ENCODE results near the gene CAMK2N2.

Gene CAMK2N2

DNA sequence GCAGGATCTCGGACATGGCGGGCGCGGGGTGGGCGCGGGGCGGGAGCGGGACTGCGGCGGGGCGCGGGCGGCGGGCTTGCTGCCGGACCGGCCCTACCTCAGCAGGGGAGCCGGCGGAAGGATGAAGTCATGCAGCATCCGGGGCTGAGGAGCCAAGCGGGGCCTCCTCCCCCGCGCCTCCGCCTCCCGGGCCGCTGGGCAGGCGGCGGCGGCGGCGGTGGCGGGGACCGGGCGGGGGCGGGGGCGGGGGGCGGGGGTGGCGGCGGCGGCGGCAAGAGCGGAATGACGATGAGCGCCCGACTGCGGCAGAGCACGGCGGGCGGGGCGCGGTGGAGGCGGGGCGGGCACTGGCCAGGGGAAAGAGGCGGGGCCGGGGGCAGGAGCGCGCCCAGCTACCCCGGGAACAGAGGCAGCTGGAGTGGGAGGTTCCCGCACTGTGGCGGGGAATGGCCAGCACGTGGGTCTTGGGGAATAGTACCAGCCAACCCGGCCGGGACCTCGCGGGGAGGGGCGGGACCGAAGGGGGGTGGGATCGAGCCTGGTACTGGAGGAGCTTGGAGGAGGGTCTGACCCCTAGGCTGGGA is at the start of gene CAMK2N2:
Gene CAMK2N2 (minus strand): TSS at position 284 of the 584 bp plus-strand sequence. CDS start 268 bp downstream, at position 16.
- DNase-seq (ENCODE audit: low read depth in 2 of 2), result no peak

DNA sequence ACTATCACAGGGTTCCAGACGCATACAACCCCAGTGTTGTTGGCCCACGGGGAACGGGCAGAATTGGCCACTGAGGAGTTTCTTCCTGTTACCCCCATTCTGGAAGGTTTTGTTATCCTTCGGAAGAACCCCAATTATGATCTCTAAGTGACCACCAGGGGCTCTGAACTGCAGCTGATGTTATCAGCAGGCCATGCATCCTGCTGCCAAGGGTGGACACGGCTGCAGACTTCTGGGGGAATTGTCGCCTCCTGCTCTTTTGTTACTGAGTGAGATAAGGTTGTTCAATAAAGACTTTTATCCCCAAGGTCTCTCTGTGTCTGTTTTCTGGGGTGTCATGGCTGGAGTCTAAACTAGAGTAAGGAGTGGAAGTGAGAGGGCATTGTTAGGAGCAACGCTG is 47.4 kb upstream of the CAMK2N2 start:
- no peak for DNase-seq (ENCODE audit: low read depth in 2 of 2)

DNA sequence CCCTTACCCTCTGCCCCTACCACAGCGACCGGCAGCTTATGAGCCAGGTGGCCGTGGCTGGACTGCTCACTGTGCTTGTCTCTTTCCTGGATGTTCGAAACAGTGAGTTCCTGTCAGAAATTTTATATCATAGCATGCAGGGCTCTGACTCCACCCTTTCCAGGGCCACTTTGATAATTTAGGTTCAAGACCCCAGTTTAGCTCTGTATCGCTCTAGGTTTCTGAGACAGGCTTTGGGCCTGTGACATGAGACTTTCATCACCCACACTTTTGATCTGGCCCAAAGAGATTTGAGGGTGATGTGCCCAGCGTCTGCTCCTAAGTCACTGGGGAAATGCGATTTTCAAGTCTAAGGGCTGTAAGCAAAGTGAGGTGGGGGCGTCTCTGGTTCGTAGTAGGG is 46.6 kb upstream of the CAMK2N2 start:
- no peak for DNase-seq (ENCODE audit: low read depth in 2 of 2)

DNA sequence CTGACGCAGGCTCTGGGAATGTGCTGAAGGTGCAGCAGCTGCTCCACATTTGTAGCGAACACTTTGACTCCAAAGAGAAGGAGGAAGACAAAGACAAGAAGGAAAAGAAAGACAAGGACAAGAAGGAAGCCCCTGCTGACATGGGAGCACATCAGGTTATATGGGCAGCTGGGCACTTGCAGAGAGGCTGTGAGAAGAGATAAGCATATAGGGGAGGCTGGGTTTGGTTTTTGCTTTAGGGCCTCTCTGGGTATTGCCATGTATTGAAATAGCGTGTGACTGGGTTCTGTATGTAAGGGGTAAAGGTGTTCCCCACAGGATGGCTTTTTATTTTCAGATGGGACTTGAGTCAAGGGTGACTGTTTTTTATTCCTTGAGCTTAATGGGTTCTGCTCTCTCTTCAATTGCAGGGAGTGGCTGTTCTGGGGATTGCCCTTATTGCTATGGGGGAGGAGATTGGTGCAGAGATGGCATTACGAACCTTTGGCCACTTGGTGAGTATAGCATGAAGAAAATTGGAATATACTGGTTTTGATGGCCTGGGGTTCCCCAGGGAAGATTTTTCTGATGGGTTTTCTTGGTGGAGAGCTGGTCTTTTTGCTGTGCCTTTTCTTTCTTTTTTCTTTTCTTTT is 45.1 kb upstream of the CAMK2N2 start:
- no peak for DNase-seq (ENCODE audit: low read depth in 2 of 2)

DNA sequence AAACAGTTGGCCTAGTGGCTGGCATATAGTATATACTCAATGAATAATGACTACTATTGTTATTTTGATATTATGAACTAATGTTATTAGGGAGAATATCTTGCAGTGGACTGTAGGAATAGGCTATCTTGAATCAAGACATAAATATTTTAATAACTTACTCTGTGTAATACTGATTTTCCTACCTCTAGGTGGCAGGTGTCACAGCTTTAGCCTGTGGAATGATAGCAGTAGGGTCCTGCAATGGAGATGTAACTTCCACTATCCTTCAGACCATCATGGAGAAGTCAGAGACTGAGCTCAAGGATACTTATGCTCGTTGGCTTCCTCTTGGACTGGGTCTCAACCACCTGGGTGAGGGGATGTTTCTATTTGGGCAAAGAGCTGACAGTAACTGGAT is 44.2 kb upstream of the CAMK2N2 start:
- DNase-seq (ENCODE audit: low read depth in 2 of 2), result no peak

DNA sequence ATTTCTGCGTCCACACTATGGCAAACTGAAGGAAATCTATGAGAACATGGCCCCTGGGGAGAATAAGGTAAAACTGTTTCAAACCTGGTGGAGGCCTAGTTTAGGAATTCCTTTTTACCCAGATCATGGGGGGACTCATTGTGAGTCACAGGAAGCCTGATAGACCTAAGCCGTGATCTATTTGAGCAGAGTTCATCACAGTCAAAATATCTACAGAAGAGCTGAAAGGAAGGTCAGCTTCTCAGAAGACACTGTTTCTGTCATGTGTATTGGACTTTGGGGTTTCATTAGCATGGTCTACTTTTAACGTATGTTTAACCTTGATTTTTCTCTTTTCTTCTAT is 39.0 kb upstream of the CAMK2N2 start:
- DNase-seq (ENCODE audit: low read depth in 2 of 2), result no peak

DNA sequence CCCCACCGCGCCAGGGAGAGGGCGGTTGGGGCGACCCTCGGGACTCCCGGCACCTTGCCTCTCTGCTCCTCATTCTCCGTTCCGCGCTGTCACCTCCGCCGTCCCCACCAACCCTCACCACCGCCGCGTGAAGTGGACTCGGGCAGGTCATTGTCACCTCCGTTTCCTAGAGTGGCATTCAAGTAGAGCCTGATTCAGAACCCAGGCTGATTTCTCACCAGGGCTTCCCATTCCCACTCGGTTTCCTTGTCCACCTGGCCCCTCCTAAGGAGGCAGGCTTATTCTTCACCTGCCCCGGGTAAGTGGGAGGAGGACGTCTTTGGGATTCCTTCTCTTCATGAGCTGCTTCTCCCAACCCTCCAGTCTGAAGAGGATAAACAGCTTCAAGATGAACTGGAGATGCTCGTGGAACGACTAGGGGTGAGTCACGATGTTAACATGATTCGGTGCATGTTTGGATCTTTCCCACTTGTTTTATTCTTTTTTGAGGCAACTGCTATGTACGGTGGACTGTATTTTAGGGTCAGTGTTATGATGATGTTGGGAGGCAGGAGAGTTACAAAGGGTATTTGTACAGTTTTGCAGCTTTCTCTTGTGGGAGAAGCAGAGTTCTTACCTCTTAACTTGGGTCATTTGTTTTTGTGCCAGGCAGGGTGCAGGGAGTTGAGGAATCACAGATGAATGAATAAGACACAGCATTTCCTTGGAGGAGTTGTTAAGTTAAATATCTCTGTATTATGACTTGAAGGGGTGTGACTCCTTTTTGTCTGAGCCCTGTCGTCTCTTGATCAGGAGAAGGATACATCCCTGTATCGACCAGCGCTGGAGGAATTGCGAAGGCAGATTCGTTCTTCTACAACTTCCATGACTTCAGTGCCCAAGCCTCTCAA is 38.4 kb upstream of the CAMK2N2 start:
- no peak for DNase-seq (ENCODE audit: low read depth in 2 of 2)

DNA sequence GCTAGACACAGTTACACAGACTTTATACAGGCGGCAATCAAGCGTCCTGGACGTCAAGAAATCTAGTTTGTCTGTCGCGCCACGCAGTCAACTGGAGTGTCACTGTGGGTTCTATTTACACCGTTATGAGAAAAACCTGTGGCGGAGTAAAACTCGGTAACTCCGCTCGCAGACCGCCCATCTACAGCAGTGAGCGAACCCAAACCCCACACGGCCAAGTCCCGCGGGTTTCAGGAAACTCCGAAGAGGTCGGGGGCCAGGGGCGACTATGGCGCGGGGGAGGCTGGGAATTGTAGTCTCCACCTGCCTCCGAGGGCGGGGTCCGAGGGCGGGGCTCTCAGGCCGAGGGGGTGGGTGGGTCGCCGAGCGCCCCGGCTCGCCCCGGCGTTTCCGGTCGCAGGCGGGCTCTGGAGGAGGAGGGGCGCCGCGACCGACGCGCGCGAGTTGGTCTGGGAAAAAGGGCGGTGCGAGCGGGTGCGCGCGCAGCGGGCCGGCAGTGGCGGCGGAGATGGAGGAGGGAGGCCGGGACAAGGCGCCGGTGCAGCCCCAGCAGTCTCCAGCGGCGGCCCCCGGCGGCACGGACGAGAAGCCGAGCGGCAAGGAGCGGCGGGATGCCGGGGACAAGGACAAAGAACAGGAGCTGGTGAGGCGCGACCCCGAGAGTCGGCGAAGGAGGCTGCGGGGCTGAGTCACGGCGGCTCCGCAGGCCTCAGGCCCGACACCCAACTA is 37.6 kb upstream of the CAMK2N2 start, which contains the start of gene PSMD2:
Gene PSMD2 (plus strand): TSS at position 483 of the 729 bp plus-strand sequence. CDS start 26 bp downstream, at position 509.
- peak; percentile 97 to 98 for DNase-seq (ENCODE audit: low read depth in 2 of 2)

DNA sequence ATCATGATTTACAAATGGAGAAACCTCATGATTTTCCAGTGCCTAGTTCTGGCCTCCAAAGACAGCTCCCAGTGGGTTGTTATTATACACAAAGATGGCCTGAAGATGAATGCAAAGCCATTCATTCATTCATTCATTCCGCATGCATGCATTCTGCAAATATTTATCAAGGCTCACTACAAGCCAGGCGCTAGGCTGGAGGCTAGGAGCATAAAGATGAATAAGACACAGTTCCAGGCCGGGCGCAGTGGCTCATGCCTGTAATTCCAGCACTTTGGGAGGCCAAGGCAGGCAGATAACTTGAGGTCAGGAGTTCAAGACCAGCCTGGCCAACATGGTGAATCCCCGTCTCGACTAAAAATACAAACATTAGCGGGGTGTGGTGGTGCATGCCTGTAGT is 35.3 kb upstream of the CAMK2N2 start:
- no peak for DNase-seq (ENCODE audit: low read depth in 2 of 2)

DNA sequence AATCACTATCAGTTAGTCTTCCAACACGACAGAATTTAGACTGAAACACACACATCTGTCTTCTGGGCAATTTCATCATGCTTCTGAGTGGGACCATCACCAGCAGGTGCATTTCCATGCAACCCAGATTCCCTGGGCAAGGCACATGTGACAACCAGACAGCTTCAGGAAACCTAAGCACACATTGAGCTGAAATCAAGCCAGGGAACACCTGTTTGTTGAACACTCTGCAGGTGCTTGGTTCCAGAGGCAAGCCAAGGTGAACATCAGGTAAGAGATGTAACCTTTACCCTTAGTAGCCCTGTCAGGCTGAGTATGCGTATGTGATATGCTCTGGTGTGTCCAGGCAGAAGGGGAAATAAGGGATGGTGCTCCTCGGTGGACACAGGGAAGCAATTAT is 34.4 kb upstream of the CAMK2N2 start:
- DNase-seq (ENCODE audit: low read depth in 2 of 2), result no peak

DNA sequence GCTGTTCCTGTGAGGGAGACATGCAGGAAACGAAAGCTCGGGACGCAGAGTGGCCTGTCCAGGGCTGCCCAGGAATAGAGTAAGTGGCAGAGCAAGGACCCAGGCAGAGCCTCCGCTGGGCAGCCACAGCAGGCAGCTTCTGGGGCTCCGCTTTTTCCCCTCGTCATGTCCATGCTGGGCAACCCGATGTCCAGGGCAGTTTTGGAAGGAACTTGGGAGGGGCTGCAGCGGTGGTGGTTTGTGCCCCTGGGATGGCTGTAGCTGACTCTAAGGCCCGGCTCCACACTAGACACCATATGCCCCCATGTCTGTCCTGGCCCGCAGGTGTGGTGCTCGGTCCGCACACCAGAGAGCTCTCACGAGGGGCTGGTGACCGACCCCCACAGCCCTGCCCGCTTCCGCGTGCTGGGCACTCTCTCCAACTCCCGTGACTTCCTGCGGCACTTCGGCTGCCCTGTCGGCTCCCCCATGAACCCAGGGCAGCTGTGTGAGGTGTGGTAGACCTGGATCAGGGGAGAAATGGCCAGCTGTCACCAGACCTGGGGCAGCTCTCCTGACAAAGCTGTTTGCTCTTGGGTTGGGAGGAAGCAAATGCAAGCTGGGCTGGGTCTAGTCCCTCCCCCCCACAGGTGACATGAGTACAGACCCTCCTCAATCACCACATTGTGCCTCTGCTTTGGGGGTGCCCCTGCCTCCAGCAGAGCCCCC is 30.5 kb upstream of the CAMK2N2 start:
- no peak for DNase-seq (ENCODE audit: low read depth in 2 of 2)

DNA sequence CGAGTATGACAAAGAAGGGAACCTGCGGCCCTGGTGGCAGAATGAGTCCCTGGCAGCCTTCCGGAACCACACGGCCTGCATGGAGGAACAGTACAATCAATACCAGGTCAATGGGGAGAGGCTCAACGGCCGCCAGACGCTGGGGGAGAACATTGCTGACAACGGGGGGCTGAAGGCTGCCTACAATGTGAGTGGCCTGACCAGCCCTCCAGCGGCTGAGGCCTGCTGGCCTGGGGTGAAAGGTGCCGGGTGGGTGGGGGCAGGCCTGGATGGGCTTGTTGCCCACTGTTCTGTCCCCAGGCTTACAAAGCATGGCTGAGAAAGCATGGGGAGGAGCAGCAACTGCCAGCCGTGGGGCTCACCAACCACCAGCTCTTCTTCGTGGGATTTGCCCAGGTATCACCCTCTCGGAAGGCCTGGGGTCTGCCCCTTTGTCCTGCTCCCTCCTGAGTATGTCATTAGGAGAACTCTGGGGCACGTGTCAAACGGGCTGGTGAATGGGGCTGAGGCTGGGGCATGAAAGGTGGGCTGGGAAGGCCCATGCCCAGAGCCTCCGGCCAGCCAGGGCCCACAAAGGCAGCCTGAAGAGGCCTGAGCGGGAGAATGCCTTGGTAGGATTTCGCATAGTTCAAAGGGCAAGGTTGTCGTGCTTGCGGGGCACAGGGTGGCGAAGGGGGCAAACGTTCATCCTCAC is 29.8 kb upstream of the CAMK2N2 start:
- no peak for DNase-seq (ENCODE audit: low read depth in 2 of 2)

DNA sequence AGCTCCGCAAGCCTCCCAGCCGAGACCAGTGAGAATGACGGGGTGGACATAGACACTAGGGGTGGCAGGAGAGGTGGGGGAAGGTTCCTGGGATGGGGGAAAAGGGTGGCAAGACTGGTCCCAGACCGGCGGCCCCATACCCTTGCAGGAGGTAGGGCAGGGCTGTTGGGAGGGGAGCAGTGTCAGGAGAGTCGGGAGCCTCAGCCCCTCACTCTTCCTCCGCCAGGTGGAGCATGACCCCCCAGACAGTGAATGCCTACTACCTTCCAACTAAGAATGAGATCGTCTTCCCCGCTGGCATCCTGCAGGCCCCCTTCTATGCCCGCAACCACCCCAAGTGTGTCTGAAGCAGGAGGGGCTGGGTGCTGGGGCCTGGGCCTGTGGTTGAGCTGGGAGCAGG is 29.0 kb upstream of the CAMK2N2 start:
- no peak for DNase-seq (ENCODE audit: low read depth in 2 of 2)

DNA sequence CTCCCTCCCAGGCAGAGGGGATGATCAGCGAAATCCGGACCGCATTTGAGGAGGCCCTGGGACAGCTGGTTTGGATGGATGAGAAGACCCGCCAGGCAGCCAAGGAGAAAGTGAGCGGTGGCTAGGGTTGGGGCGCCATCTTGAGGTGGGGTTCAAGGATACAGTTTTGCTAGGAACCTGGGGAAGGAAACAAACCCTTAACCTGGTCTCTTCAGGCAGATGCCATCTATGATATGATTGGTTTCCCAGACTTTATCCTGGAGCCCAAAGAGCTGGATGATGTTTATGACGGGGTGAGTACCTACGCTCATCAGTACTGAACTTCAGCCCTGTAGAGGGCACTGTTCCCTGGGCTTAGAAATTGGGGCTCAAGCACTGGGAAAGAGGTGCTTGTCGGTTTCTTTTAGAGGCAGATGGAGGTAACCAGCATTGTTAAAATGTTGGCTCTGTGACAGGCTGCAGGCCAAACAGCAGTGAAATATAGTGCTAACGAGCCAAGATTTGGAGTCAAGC is 28.1 kb upstream of the CAMK2N2 start:
- DNase-seq (ENCODE audit: low read depth in 2 of 2), result peak; percentile 36 to 39

DNA sequence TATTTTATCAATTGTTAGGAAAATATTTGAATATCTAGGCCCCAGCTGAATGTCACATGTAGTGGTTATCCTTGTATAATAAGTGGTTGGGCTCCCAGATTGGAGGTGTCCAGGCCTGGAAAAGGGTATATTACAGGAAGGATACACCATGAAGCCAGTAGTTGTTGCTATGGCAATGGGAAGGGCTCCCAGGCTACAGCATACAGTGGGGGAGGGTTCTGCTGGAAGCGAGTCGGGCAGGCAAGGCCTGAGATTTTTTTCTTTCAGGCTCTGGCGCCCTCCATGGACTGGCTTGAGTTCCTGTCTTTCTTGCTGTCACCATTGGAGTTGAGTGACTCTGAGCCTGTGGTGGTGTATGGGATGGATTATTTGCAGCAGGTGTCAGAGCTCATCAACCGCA is 23.3 kb upstream of the CAMK2N2 start:
- DNase-seq (ENCODE audit: low read depth in 2 of 2), result no peak

DNA sequence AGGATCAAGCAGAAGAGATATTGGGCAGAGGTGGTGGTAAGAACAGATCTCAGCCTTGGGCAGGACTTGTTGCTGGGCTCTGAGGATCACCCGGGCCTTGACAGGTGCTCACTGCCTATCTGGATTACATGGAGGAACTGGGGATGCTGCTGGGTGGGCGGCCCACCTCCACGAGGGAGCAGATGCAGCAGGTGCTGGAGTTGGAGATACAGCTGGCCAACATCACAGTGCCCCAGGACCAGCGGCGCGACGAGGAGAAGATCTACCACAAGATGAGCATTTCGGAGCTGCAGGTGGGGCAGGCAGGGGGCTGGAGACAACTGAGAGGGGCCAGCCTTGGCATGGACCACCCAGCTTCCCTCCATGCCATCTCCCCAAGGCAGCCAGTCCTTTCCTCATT is 22.3 kb upstream of the CAMK2N2 start:
- DNase-seq (ENCODE audit: low read depth in 2 of 2), result no peak

DNA sequence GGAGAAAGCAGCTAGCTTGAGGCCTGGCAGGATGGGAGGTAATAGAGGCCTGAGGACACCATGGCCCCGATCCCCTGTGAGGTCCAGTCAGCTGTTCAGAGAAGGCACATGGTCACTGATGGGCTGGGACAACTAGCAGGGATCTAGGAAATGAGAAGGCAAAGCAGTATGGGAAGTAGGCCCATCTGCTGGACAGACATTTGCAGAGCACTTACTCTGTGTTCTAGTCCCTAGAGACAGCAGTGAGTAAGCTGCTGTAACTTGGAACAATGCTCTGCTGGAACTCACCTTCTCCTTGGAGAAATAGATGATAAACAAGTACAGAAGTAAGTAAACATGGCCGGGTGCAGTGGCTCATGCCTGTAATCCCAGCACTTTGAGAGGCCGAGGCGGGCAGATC is 21.6 kb upstream of the CAMK2N2 start:
- DNase-seq (ENCODE audit: low read depth in 2 of 2), result no peak

DNA sequence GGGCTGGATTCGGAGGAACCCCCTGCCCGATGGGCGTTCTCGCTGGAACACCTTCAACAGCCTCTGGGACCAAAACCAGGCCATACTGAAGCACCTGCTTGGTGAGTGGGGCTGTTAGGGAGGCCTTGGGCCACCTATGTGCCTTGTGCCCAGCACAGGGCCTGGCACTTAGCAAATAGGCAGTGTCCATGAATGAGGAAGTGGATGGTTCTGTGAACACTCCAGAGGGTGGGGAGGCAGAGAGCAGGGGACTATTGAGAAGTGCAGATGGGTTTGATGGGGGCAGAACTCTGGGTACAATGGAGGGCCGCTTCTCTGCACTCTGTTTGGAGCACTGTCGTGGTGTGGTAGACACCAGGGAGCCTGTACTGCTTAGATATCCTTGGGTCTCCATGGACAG is 16.0 kb upstream of the CAMK2N2 start:
- DNase-seq (ENCODE audit: low read depth in 2 of 2), result no peak

DNA sequence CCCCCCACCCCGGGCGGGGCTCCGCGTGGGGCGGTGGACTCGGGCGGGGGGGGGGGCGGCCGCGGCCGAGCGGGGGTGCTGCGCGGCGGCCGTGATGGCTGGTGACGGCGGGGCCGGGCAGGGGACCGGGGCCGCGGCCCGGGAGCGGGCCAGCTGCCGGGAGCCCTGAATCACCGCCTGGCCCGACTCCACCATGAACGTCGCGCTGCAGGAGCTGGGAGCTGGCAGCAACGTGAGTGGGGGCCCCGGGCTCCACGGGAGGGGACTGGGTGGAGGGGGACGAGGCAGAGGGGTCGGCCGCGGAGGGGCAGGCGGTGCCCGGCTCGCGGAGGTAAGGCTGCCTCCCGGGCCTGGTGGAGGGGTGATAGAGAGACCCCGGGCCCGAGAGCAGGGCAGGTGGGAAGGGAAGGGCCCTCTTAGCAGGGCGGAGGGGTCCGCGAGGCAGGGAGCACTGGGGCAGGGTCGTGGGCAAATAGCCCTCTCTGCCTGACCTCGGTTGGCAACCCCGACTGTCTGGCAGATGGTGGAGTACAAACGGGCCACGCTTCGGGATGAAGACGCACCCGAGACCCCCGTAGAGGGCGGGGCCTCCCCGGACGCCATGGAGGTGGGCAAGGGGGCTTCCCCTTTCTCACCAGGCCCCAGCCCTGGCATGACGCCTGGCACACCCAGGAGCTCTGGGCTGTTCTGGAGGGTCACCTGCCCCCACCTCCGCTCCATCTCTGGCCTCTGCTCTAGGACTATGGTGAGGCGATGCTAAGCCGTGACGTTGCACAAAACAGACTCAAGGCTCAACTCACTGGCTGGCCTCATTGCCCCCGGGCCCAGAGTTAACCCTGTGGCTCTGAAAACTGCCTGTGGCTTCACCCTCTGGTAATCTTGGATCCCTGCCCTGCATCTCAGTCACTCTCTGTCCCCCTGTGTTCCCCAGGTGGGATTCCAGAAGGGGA is 14.9 kb upstream of the CAMK2N2 start, which contains the start of gene ECE2:
Gene ECE2 (plus strand): TSS at position 62 of the 950 bp plus-strand sequence. CDS start 132 bp downstream, at position 194.
- DNase-seq (ENCODE audit: low read depth in 2 of 2), result no peak

DNA sequence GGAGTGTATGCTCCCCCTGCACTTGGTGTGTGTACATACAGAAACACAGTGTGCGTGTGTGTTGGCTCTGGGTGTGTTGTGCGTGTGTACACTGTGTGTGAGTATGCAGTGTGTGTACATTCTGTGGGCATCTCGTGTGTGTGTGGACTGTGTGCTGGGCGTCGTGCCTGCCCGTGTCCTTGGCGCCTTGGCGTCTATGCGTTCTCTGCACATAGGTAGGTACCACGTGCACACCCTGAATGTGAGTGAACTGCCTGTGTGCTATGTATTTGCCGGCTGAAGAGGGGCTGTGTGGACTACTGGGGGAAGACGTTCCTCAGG is 14.0 kb upstream of the CAMK2N2 start:
- no peak for DNase-seq (ENCODE audit: low read depth in 2 of 2)
